ENCODE data around the gene JKAMP.

JKAMP gene

DNA sequence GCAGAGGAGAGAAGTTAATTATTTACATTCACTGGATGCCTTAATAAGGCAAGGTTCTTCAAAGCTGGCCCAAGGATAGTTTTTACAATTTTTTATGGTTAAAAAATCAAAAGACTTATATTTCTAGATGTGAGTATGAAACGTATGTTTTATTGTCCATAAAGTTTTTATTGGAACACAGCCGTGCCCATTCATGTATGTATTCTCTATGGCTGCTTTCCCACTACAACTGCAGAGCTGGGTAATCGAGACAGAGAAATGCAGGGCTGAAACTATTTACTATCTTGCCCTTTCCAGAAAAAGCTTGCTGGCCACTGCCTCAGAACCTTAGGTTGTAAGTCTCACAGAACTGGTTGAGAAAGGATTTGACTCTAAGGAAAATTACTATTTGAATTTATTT lies 16.4 kb downstream of the JKAMP start:
- Histone ChIP-seq H3K9ac (ENCODE audit: low read depth, low read length) (no peak overlapping the region), H3K9me3 (ENCODE audit: control insufficient read depth, insufficient read depth, low read length) (no peaks in the 10 kb centered on the region), H3K4me1 (ENCODE audit: insufficient read depth, low read length) (no peaks in the 10 kb centered on the region), H3K36me3 (ENCODE audit: insufficient read depth, low read length) (peaks cover 3% of the 10 kb centered on the region; the same call in 1 of the 2 replicates)

DNA sequence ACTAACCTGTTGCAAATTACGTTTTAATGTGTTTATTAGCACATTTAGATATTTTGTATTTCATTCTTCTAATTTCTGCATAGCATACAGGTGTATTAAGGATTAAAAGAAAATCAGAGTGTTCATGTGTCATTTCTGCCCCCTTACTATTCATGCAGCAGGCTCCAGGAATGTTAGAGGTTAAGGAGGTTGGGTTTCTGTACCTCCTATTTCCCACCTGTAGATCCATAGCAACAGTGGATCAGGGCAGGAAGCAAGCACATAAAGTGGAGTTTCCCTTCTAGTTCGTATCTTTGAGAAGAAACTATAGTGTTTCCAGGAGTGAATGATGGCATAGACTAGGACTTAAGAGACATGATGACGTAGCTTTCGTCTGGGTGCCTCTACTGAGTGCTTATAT lies 18.9 kb downstream of the JKAMP start:
- Histone ChIP-seq H3K9ac (ENCODE audit: low read depth, low read length) (no peak overlapping the region), H3K4me1 (ENCODE audit: insufficient read depth, low read length) (no peaks in the 10 kb centered on the region), H3K9me3 (ENCODE audit: control insufficient read depth, insufficient read depth, low read length) (no peaks in the 10 kb centered on the region), H3K36me3 (ENCODE audit: insufficient read depth, low read length) (peaks cover 3% of the 10 kb centered on the region; the same call in 1 of the 2 replicates)

DNA sequence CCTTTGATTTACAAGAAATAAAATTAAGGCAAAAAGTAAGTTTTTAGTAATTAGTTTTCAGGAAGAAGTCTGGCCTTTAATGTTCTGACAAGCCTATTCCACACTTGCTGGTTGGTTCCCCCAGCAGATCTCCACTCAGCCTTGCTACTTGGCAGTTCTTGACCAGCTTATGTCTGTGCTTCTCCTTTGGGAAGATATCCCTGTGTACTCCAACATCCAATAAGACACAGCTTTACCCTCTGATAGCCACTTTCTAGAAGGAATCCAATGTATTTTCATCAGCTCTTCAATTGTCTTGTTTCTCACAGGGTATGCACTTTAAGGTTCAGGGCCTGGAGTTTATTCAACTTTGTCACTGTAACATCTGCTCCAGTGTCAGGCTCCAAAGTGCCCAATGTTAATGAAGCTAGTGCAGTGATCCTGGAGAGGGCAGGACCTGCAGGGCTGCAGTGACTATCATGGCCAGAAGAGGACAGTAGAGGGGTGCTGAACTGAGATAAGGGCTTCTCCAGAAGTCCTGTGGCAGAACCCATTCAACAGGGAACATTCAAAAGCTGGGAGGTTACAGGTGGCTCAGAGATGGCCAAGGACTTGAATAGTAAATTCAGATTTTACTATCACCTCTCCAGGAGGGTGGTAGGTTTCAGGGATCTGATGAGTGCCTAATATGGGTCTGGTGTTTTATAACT lies 22.9 kb downstream of the JKAMP start:
- no peaks in the 10 kb centered on the region for H3K4me1 ChIP-seq (ENCODE audit: insufficient read depth, low read length)
- no peaks in the 10 kb centered on the region for H3K9me3 ChIP-seq (ENCODE audit: control insufficient read depth, insufficient read depth, low read length)
- no peak overlapping the region for H3K9ac ChIP-seq (ENCODE audit: low read depth, low read length)
- H3K36me3 ChIP-seq (ENCODE audit: insufficient read depth, low read length), result no peaks in the 10 kb centered on the region

DNA sequence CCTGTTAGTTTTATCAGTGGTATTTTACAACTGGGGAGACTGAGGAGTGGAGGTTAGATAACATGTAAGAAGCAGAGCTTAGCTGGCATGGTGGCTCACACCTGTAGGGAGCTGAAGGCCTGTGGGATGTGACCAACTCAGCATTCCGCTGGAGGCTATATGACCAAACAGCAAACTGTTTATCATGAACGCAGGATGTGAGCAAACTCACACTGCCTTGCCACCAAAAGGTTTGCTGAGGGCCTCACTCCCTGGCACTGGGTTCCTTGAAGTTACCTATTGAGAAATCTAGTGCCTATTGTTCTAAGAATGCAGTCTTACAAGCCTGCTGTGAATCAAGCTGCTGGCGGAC lies 23.4 kb downstream of the JKAMP start:
- H3K9me3 ChIP-seq (ENCODE audit: control insufficient read depth, insufficient read depth, low read length), result no peaks in the 10 kb centered on the region
- H3K9ac ChIP-seq (ENCODE audit: low read depth, low read length), result no peak overlapping the region
- H3K4me1 ChIP-seq (ENCODE audit: insufficient read depth, low read length), result no peaks in the 10 kb centered on the region
- no peaks in the 10 kb centered on the region for H3K36me3 ChIP-seq (ENCODE audit: insufficient read depth, low read length)

DNA sequence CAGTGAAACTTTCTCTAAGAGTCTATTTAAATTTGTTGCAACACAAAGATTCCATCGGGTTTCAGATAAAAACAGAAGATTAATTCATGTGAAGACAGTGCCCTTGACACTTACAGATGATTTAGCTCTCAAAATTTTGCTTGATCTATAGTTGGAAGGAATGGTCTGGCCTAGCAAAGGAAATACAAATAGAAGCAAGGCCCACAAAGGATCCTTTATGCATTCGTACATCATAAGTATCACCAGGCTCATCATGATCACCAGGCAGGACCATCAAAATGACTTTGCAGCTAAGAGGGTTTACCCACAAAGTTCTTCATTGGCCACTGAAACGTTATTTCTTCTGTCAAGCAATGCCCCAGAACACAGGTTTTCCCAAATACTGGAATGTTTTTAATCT lies 24.8 kb downstream of the JKAMP start:
- Histone ChIP-seq H3K4me1 (ENCODE audit: insufficient read depth, low read length) (no peaks in the 10 kb centered on the region), H3K36me3 (ENCODE audit: insufficient read depth, low read length) (no peaks in the 10 kb centered on the region), H3K9ac (ENCODE audit: low read depth, low read length) (no peak overlapping the region)

DNA sequence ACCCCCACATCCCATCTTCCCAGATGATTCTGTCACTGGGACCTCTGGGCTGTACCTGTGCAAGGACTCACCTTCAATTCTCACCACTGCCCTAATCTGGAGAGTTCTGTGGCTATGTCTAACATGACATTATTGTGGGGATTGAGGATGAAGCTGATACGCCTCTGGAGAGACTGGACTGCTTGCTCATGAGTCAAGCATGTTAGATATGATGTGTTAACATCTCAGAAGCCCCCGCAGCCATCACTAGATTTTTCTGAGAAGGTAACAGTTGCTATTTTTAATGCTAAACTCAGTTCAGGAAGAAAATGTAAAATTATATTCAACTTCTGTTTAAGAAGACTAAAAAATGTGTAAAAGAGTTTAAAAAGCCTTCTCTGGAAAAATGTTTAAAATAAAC lies 25.7 kb downstream of the JKAMP start:
- H3K4me1 ChIP-seq (ENCODE audit: insufficient read depth, low read length), result no peaks in the 10 kb centered on the region
- no peak overlapping the region for H3K9ac ChIP-seq (ENCODE audit: low read depth, low read length)
- no peaks in the 10 kb centered on the region for H3K9me3 ChIP-seq (ENCODE audit: control insufficient read depth, insufficient read depth, low read length)
- H3K36me3 ChIP-seq (ENCODE audit: insufficient read depth, low read length), result no peaks in the 10 kb centered on the region

More for the DNA sequence above, 24.8 kb downstream of the JKAMP start:
- H3K9me3 ChIP-seq (ENCODE audit: control insufficient read depth, insufficient read depth, low read length), result no peaks in the 10 kb centered on the region

DNA sequence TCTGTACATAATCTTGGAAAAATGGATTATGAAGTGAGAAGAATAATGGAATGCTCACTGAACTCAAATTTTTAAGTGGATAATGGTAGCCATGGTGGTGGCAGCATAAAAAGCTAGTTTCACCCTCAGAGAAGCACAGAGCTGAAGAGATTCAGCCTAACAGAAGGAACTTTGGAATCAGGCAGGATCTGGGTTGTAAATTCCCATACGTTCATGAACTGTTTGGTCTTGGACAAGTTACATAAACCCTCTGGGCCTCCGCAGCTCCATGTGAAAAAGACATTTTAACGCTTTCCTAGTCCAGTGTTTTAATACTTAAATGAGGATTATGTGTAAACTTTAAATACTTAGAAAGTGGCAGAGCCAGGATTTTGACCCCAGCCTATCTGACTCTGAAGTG lies 26.6 kb downstream of the JKAMP start:
- Histone ChIP-seq H3K4me1 (ENCODE audit: insufficient read depth, low read length) (no peaks in the 10 kb centered on the region), H3K36me3 (ENCODE audit: insufficient read depth, low read length) (no peaks in the 10 kb centered on the region), H3K9ac (ENCODE audit: low read depth, low read length) (no peak overlapping the region), H3K9me3 (ENCODE audit: control insufficient read depth, insufficient read depth, low read length) (no peaks in the 10 kb centered on the region)

DNA sequence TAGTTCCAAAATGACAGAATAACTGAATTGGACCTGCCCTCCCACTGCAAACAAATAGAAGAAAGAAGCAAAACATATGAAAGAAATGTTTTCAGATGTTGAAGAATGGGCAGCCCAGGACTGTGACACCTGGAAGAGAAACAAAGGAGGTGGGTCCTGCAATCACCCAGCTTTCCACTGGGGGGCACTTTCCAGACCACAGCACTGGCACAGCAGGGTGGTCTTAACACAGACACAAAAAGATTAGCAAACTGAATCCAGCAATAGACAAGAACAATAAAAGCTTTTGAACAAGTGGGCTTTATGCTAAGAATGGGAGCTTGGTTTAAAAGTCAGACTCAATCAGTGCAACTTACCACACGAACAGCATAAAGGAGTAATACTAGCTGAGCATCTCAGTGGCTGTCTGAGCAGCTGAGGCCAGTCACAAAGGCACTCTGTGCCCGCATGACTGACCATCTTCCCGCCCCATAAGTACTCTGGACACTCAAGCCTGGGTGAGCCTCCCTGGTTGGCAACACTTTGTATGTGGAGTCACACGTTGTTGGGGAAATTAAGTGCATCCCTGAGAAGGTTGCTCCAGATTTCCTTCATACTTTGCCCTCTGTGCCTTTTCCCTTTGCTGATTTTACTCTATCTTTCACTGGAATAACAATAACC lies 27.7 kb downstream of the JKAMP start:
- Histone ChIP-seq H3K9me3 (ENCODE audit: control insufficient read depth, insufficient read depth, low read length) (no peaks in the 10 kb centered on the region), H3K9ac (ENCODE audit: low read depth, low read length) (no peak overlapping the region), H3K36me3 (ENCODE audit: insufficient read depth, low read length) (no peaks in the 10 kb centered on the region), H3K4me1 (ENCODE audit: insufficient read depth, low read length) (no peaks in the 10 kb centered on the region)

DNA sequence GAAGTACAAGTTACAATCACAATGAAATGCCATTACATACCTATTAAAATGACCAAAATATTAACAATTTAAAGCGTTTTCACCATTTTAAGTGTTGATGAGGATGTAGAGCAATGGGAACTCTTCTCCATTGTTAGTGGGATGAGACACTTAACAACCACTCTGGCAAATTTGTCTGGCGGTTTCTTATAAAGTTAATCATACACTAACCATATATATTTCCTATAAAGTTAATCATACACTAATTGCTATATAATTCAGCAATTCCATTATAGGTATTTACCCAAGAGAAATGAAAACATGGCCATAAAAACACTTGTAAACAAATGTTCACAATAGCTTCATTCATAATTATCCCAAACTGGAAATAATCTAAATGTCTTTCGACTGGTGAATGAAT lies 35.9 kb downstream of the JKAMP start:
- Histone ChIP-seq H3K36me3 (ENCODE audit: insufficient read depth, low read length) (no peaks in the 10 kb centered on the region), H3K9me3 (ENCODE audit: control insufficient read depth, insufficient read depth, low read length) (no peaks in the 10 kb centered on the region), H3K4me1 (ENCODE audit: insufficient read depth, low read length) (no peaks in the 10 kb centered on the region), H3K9ac (ENCODE audit: low read depth, low read length) (no peak overlapping the region)

DNA sequence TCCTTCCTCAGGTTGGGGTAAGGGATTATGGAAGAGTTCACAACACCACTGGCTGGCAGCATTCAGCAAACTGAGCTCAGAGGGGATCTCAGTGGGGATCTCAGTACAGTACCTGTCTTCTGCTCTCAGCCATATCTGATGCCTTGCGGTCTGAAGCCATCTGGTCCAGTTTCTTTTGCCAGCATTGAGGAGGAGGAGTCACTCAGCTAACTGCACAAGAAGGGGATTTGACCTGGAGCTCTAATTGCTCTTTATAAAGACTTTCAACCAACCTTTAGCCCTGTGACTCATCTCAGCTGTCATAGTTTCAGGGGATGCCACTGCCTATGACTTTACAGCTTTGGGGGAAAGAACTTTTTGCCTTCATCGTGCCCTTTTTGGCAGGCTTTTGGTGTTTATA lies 44.9 kb downstream of the JKAMP start:
- Histone ChIP-seq H3K9ac (ENCODE audit: low read depth, low read length) (no peak overlapping the region), H3K36me3 (ENCODE audit: insufficient read depth, low read length) (no peaks in the 10 kb centered on the region), H3K9me3 (ENCODE audit: control insufficient read depth, insufficient read depth, low read length) (no peaks in the 10 kb centered on the region), H3K4me1 (ENCODE audit: insufficient read depth, low read length) (no peaks in the 10 kb centered on the region)

DNA sequence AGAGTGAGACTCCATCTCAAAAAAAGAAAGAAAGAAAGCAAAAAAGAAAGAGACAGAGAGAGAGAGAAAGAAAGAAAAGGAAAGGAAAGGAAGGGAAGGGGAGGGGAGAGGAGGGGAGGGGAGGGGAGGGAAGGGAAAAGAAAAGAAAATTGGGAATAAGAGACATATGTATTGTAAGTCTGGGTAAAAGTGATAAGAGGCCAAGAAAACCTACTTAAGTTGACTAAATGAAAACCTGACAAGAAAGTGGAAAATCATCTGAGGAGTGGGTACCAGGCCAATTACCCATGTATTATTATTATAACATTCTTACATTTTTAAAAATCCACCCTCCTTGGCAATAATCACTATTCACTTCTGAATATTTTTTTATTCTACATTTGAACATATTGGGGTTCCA lies 46.0 kb downstream of the JKAMP start:
- no peaks in the 10 kb centered on the region for H3K4me1 ChIP-seq (ENCODE audit: insufficient read depth, low read length)
- H3K36me3 ChIP-seq (ENCODE audit: insufficient read depth, low read length), result no peaks in the 10 kb centered on the region
- no peaks in the 10 kb centered on the region for H3K9me3 ChIP-seq (ENCODE audit: control insufficient read depth, insufficient read depth, low read length)
- H3K9ac ChIP-seq (ENCODE audit: low read depth, low read length), result no peak overlapping the region

DNA sequence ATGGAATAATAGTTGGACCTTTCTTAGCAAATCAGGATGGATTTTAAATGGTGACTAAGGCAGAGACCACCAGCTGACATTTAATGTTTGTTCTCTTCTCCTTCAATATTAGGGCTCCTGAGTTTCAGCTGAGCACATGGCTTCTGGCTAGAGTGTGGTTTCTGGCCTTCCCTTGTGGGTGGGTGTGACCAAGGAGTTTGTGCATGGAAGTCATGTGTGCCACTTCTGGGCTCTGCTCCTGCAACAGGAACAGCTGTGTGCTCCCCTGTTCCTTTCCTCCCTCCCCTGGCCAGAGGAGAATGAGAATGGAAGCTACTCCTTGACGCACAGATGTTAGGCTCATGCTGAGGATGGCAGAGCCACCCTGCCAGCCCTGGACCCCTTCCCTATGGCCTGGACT lies 48.1 kb downstream of the JKAMP start:
- no peaks in the 10 kb centered on the region for H3K9me3 ChIP-seq (ENCODE audit: control insufficient read depth, insufficient read depth, low read length)
- H3K9ac ChIP-seq (ENCODE audit: low read depth, low read length), result no peak overlapping the region
- no peaks in the 10 kb centered on the region for H3K36me3 ChIP-seq (ENCODE audit: insufficient read depth, low read length)
- H3K4me1 ChIP-seq (ENCODE audit: insufficient read depth, low read length), result no peaks in the 10 kb centered on the region

DNA sequence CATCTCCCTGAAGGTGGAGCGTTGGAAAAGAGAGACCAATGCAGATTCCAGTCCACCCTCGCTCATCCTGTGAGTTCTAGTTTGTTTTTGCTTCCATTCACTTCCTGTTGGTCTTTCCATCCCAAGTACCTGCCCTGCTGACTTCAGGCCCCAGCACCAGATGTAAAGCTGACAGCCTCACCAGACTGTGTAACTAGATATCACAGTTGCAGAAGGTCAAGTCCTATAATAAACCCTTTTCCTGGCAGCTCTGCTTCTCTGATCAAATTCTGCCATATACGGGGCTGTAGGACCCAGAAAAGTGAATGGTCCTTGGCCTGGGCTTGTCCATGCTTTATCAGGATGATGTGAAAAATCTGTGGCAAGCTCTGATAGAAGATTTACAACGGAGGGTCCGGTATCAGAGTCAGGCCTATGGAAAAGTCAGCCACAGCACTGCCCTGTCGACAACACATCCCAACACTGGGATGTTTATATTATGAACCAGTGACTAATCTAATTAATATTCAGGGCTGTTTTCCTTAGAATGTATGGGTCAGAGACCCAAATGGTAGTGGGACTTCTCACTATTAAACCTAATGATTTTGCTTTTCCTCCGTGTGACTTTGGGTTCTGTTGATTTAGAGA lies 50.2 kb downstream of the JKAMP start:
- H3K9ac ChIP-seq (ENCODE audit: low read depth, low read length), result no peak overlapping the region

DNA sequence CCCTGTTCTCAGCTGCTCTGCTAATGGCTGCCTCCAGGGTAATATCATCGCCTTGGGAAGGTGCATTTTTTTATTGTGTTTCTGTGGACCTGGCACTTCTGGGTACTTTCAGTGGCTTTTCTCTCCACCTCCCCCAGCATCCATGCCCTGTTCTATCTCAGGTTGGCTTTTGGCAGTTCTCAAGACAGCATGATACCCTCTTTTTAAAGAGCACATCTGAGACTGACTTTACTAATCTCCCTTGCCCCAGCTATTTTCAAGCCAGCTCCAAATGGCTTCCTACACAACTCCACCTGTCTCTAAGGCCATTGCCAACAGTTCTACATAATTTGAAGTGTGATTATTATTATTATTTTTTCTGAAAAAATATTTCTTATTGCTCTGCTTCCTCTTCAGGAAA lies 53.2 kb downstream of the JKAMP start:
- Histone ChIP-seq H3K4me1 (ENCODE audit: insufficient read depth, low read length) (peaks cover 5% of the 10 kb centered on the region; the same call in 1 of the 2 replicates), H3K9ac (ENCODE audit: low read depth, low read length) (no peak overlapping the region), H3K36me3 (ENCODE audit: insufficient read depth, low read length) (no peaks in the 10 kb centered on the region), H3K9me3 (ENCODE audit: control insufficient read depth, insufficient read depth, low read length) (no peaks in the 10 kb centered on the region)

More for the DNA sequence above, 50.2 kb downstream of the JKAMP start:
- no peaks in the 10 kb centered on the region for H3K9me3 ChIP-seq (ENCODE audit: control insufficient read depth, insufficient read depth, low read length)
- no peaks in the 10 kb centered on the region for H3K36me3 ChIP-seq (ENCODE audit: insufficient read depth, low read length)
- no peaks in the 10 kb centered on the region for H3K4me1 ChIP-seq (ENCODE audit: insufficient read depth, low read length)

DNA sequence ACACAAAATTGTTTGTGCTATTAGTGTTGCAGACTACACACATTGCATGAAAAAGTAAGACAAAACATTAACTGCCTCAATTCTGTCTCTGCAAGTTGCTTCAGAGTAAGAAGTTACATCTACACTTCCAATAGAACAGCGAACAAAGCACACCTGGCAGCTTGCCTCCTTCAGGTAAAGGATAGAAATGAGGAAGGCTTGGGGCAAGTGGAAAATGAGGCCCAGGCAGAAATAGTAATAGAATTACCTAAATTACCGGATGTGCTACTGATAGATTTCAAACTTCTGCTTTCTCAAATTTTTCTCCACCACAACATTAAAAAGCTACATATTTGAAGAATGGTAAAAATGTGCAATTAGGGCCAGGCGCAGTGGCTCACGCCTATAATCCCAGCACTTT lies 54.6 kb downstream of the JKAMP start:
- Histone ChIP-seq H3K9ac (ENCODE audit: low read depth, low read length) (no peak overlapping the region), H3K36me3 (ENCODE audit: insufficient read depth, low read length) (no peaks in the 10 kb centered on the region), H3K9me3 (ENCODE audit: control insufficient read depth, insufficient read depth, low read length) (no peaks in the 10 kb centered on the region), H3K4me1 (ENCODE audit: insufficient read depth, low read length) (peaks cover 5% of the 10 kb centered on the region; the same call in 1 of the 2 replicates)

Data from ES-I3 (cell line).